Mammary epithelial cell (primary cell): ENCODE measurements around the gene SLC39A10.

ENCODE experiments used
- CTCF ChIP-seq, 2 donors: IDR thresholded peaks in 1 of 2; conservative IDR thresholded peaks in 1 of 2; 2 replicates each; pipeline ENCODE4 v1.5.1; 2011 to 2012; ENCODE audit warnings: inconsistent platforms in 2 of 2, low read length in 2 of 2, mild to moderate bottlenecking in 2 of 2, control low read depth in 1 of 2, low read depth in 1 of 2; ENCODE audit not compliant: insufficient read depth in 1 of 2; ENCODE audit errors: extremely low read depth in 1 of 2
- EZH2 ChIP-seq: IDR thresholded peaks from 2 replicates; pipeline ENCODE4 v1.6.1; 2012; ENCODE audit warnings: low read length, inconsistent platforms, borderline replicate concordance

GRCh38 chr2:195632856-195633572 lies 24.0 kb upstream of the SLC39A10 start:
- no peak for TF ChIP-seq CTCF (conservative IDR thresholded peaks at IDR 0.05 in 1 of 2, IDR thresholded peaks at IDR 0.05 in 1 of 2; ENCODE audit: extremely low read depth in 1 of 2, insufficient read depth in 1 of 2, low read depth in 1 of 2, low read length in 2 of 2)
- TF ChIP-seq EZH2: no peak
